Nephron (organoid): Measurements from ENCODE around the gene MATN1.
A peak's percentile ranks its signal among the peaks of the same experiment; 100 is the strongest.

Experiments used
- H3K27ac Mint-ChIP-seq, 3 experiments: 2 replicates each; pipeline ENCODE4 v1.8.0; 2020; ENCODE audit warnings: mixed read lengths in 3 of 3, mild to moderate bottlenecking in 2 of 3, moderate library complexity in 1 of 3
- H3K27me3 Mint-ChIP-seq: 2 replicates; pipeline ENCODE4 v1.8.0; 2021; ENCODE audit warnings: low read depth, mild to moderate bottlenecking, moderate library complexity, mixed read lengths
- H3K36me3 Mint-ChIP-seq: 2 replicates; pipeline ENCODE4 v1.8.0; 2020; ENCODE audit warnings: low read depth, mixed read lengths
- H3K4me1 Mint-ChIP-seq: 2 replicates; pipeline ENCODE4 v1.8.0; 2020; ENCODE audit warnings: mixed read lengths
- H3K4me3 Mint-ChIP-seq, 3 experiments: 2 replicates each; pipeline ENCODE4 v1.8.0; 2020; ENCODE audit warnings: mild to moderate bottlenecking in 3 of 3, mixed read lengths in 3 of 3, moderate library complexity in 2 of 3
- H3K9me3 Mint-ChIP-seq: 2 replicates; pipeline ENCODE4 v1.8.0; 2020; ENCODE audit warnings: mixed read lengths
- TF ChIP-seq, protein P1 (sequence below), 3 experiments: fragments of 200-600 bp; sonication (generic); IDR thresholded peaks; one replicate each; pipeline ENCODE4 v1.5.0; 2021; ENCODE audit warnings: antibody characterized with exemption in 3 of 3; ENCODE audit not compliant: unreplicated experiment in 3 of 3

The MATN1 gene

GRCh38 chr1:30742963-30743559 is 19.7 kb upstream of the MATN1 start:
- peaks cover 2% of the 10 kb centered on the region for H3K9me3 Mint-ChIP-seq
- peaks cover 5% of the 10 kb centered on the region for H3K4me1 Mint-ChIP-seq
- TF ChIP-seq, protein P1, sequence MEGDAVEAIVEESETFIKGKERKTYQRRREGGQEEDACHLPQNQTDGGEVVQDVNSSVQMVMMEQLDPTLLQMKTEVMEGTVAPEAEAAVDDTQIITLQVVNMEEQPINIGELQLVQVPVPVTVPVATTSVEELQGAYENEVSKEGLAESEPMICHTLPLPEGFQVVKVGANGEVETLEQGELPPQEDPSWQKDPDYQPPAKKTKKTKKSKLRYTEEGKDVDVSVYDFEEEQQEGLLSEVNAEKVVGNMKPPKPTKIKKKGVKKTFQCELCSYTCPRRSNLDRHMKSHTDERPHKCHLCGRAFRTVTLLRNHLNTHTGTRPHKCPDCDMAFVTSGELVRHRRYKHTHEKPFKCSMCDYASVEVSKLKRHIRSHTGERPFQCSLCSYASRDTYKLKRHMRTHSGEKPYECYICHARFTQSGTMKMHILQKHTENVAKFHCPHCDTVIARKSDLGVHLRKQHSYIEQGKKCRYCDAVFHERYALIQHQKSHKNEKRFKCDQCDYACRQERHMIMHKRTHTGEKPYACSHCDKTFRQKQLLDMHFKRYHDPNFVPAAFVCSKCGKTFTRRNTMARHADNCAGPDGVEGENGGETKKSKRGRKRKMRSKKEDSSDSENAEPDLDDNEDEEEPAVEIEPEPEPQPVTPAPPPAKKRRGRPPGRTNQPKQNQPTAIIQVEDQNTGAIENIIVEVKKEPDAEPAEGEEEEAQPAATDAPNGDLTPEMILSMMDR (IDR thresholded peaks at IDR 0.05; ENCODE audit: unreplicated experiment in 3 of 3): no peak
- H3K27me3 Mint-ChIP-seq: peaks cover 17% of the 10 kb centered on the region
- H3K27ac Mint-ChIP-seq: no peak overlapping the region
- no peaks in the 10 kb centered on the region for H3K36me3 Mint-ChIP-seq
- no peak overlapping the region for H3K4me3 Mint-ChIP-seq

GRCh38 chr1:30742300-30742962 is 19.0 kb upstream of the MATN1 start:
- peaks cover 2% of the 10 kb centered on the region for H3K9me3 Mint-ChIP-seq

DNA sequence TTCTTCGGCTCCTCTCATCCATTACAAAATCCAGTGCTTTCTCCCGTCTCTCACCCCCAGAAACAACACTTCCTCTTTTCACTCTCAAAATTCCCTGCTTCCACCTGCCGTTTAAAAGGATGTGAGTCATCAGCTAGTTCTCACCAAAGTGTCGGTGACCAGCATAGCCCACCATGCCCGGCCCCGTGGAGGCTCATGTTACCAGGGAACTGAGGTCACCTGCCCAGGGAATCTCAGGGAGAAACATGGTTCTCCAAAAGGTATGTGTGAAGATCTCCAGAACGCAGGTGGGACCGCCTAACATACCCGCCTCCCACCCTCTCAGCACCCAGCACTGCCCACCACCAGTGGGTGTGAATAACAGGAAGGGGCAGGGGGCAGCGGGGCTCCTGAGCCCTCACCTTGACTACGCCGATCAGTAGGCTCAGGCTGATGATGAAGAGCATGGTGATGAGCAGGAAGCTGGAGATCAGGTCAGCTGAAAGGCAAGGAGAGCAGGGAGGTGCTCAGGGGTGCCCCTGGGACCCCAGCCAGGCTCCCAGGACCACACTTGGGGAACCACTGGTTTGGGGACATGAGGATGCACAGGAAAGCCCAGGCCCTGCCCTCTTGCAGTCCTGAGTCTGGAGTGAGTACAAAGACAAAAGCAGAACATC is 18.0 kb upstream of the MATN1 start:
- no peak overlapping the region for H3K4me3 Mint-ChIP-seq
- H3K27me3 Mint-ChIP-seq: peaks cover 21% of the 10 kb centered on the region
- H3K27ac Mint-ChIP-seq: peak overlapping the region in 1 of 3 experiments; percentile 5
- H3K9me3 Mint-ChIP-seq: peaks cover 2% of the 10 kb centered on the region
- H3K4me1 Mint-ChIP-seq: peaks cover 5% of the 10 kb centered on the region
- H3K36me3 Mint-ChIP-seq: no peaks in the 10 kb centered on the region
- TF ChIP-seq, protein P1 (IDR thresholded peaks at IDR 0.05; ENCODE audit: unreplicated experiment in 3 of 3): no peak

More at GRCh38 chr1:30742300-30742962, 19.0 kb upstream of the MATN1 start:
- TF ChIP-seq, protein P1 (IDR thresholded peaks at IDR 0.05; ENCODE audit: unreplicated experiment in 3 of 3): no peak
- Mint-ChIP-seq H3K4me3 (no peak overlapping the region), H3K27me3 (peaks cover 18% of the 10 kb centered on the region), H3K4me1 (peaks cover 5% of the 10 kb centered on the region), H3K36me3 (no peaks in the 10 kb centered on the region), H3K27ac (no peak overlapping the region)

GRCh38 chr1:30740251-30741238 is 17.2 kb upstream of the MATN1 start:
- Mint-ChIP-seq H3K27me3 (peaks cover 21% of the 10 kb centered on the region), H3K4me1 (peaks cover 5% of the 10 kb centered on the region), H3K4me3 (no peak overlapping the region), H3K9me3 (peaks cover 2% of the 10 kb centered on the region), H3K36me3 (no peaks in the 10 kb centered on the region), H3K27ac (no peak overlapping the region)
- TF ChIP-seq, protein P1 (IDR thresholded peaks at IDR 0.05; ENCODE audit: unreplicated experiment in 3 of 3): no peak

DNA sequence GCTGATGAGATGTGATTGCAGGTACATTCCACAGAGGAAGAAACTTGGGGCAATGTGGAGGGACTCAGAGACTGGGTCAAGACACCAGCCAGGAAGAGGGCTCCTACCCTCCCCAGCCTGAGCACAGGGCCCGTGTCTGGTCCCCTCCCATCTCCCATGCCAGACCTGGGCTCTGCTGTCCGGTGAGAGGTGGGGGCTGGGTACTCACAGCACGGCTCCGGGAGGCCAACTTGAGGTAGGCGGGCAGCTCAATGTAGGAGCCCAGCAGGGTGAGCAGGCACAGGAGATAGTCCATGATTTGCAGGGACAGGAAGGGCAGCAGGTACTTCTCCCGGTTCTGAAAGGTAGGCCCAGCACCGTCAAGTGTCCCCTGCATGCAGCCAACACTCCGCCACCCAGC is 16.2 kb upstream of the MATN1 start:
- Mint-ChIP-seq H3K36me3 (no peaks in the 10 kb centered on the region), H3K4me1 (peaks cover 5% of the 10 kb centered on the region), H3K9me3 (peaks cover 2% of the 10 kb centered on the region), H3K27ac (no peak overlapping the region), H3K4me3 (no peak overlapping the region), H3K27me3 (peaks cover 20% of the 10 kb centered on the region)
- TF ChIP-seq, protein P1 (IDR thresholded peaks at IDR 0.05; ENCODE audit: unreplicated experiment in 3 of 3): no peak
